Neural cell (in vitro differentiated cells): Measurements from ENCODE around the gene ISCU.

ENCODE experiments used
- CTCF ChIP-seq: fragments of 450-650 bp; IDR thresholded peaks from 2 replicates; pipeline ENCODE4 v1.5.1; 2014; ENCODE audit warnings: antibody characterized with exemption, mild to moderate bottlenecking, moderate library complexity; ENCODE audit not compliant: poor library complexity, severe bottlenecking
- POLR2AphosphoS5 ChIP-seq: IDR thresholded peaks from 2 replicates; pipeline ENCODE4 v1.6.1; 2012

- no peak for TF ChIP-seq CTCF
- TF ChIP-seq POLR2AphosphoS5, result no peak
Observed at GRCh38 chr12:108584456-108585065, 22.2 kb downstream of the ISCU start.
